Measurements from ENCODE around the gene ALG14.
"Not testable (repeated sequence)": the region's sequence is repeated elsewhere in the genome, so short reads cannot be mapped to it uniquely, and the experiment has no call there.

DNA sequence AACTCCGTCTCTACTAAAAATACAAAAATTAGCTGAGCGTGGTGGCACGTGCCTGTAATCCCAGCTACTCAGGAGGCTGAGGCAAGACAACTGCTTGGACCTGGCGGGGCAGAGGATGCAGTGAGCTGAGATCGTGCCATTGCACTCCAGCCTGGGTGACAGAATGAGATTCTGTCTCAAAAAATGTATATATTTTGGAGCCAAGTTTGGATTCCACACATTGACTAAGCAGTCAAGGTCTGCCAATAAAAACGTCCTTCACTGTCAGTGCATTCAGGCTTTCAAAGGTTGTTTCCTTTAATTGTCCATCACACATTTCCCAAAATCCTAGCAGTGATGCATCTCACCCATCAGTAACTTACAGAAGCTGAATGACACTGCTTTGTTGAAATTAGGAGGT lies 77.2 kb downstream of the ALG14 start:
- TF ChIP-seq, protein P1, sequence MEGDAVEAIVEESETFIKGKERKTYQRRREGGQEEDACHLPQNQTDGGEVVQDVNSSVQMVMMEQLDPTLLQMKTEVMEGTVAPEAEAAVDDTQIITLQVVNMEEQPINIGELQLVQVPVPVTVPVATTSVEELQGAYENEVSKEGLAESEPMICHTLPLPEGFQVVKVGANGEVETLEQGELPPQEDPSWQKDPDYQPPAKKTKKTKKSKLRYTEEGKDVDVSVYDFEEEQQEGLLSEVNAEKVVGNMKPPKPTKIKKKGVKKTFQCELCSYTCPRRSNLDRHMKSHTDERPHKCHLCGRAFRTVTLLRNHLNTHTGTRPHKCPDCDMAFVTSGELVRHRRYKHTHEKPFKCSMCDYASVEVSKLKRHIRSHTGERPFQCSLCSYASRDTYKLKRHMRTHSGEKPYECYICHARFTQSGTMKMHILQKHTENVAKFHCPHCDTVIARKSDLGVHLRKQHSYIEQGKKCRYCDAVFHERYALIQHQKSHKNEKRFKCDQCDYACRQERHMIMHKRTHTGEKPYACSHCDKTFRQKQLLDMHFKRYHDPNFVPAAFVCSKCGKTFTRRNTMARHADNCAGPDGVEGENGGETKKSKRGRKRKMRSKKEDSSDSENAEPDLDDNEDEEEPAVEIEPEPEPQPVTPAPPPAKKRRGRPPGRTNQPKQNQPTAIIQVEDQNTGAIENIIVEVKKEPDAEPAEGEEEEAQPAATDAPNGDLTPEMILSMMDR (IDR thresholded peaks at IDR 0.05), result not testable (repeated sequence)
- not testable (repeated sequence) for TF ChIP-seq POLR2A (IDR thresholded peaks at IDR 0.05)

Data from Peyer's patch (tissue), 4 donors.